ENCODE measurements around the gene TMEM131L. TPM values are rescaled to one million over a fixed set of nuclear protein-coding genes. Genes with fewer than 3 reads are reported as not detected.
A peak's percentile ranks its signal among the peaks of the same experiment; 100 is the strongest.

TMEM131L gene
- total and polyA plus RNA-seq, 12 donors, result 2.7 to 33.6 (median 18.5) TPM

- DNase-seq (no peak), ATAC-seq (no peak)
- Histone ChIP-seq H3K9me3 (no peaks in the 10 kb centered on the region), H3K27me3 (no peaks in the 10 kb centered on the region), H3K4me3 (no peak overlapping the region), H3K27ac (no peak overlapping the region), H3K4me1 (peaks cover 0 to 13% (median 10%) of the 10 kb centered on the region in 9 donors), H3K36me3 (peaks cover 0 to 100% (median 28%) of the 10 kb centered on the region in 9 donors)
- WGBS, 2 donors, result 90 to 93% methylated on average over 2 of the region's 2 CpGs
- intact Hi-C loops (cut with DNase I), result no loop called here
- no peak for TF ChIP-seq CTCF (IDR thresholded peaks at IDR 0.05)
Observed at GRCh38 chr4:153619811-153620210, 153.7 kb downstream of the TMEM131L start.

DNA sequence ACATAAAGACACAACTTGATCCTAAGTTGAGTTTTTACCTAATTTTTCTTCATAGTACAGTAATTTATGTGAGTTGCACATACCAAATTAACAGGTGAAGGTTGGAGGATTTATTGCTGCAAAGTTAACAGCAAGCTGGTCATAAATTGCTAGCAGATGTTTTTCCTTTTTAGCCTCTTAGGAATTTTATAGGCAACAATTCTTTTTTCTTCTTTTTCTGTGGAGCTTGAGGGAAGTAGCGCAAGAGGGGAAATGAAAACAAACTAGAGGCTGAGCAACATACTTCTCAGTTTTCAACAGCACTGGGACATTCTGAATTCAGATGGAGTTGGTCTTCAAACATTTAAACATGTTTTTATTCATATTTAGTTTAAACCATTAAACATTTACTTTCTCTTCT lies 154.2 kb downstream of the TMEM131L start:
- 72 to 80% methylated on average over 1 of the region's 1 CpG for WGBS, 2 donors
- no peaks in the 10 kb centered on the region for H3K9me3 ChIP-seq
- ATAC-seq, result no peak
- DNase-seq, result no peak
- H3K36me3 ChIP-seq, result peaks cover 0 to 100% (median 33%) of the 10 kb centered on the region in 9 donors
- no peak overlapping the region for H3K4me3 ChIP-seq
- no peaks in the 10 kb centered on the region for H3K27me3 ChIP-seq
- no peak overlapping the region for H3K27ac ChIP-seq
- peaks cover 0 to 13% (median 10%) of the 10 kb centered on the region in 9 donors for H3K4me1 ChIP-seq
- intact Hi-C loops (cut with DNase I), result no loop called here
- no peak for TF ChIP-seq CTCF (IDR thresholded peaks at IDR 0.05)

DNA sequence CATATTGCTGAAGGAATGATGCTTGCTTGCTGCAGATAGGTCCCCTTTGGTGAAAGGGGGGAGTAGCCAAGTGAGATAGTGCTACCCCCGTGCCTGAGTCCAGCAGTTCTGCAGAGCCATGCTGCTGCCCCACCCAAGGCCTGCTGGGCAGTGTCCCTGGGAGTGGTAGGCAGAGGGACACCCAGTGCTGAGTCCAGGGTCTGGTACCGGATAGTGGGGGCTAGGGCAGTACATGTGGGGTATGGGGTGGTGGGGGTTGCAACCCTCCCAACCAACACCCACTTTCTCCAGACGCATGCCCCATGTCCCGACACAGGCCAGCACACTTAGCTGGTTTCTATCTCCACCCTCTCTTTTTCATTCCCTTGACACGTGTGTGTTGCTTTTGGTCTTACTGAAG lies 155.9 kb downstream of the TMEM131L start:
- Histone ChIP-seq H3K27me3 (no peaks in the 10 kb centered on the region), H3K4me1 (peaks cover 0 to 13% (median 10%) of the 10 kb centered on the region in 9 donors), H3K9me3 (no peaks in the 10 kb centered on the region), H3K4me3 (no peak overlapping the region), H3K27ac (no peak overlapping the region), H3K36me3 (peaks cover 0 to 100% (median 47%) of the 10 kb centered on the region in 9 donors)
- intact Hi-C loops (cut with DNase I), result no loop called here
- ATAC-seq (peak in 2 of 8 donors; percentile 44 to 54), DNase-seq (no peak)
- no peak for TF ChIP-seq CTCF (IDR thresholded peaks at IDR 0.05)
- 96% methylated on average over 5 of the region's 5 CpGs for WGBS, 2 donors

GRCh38 chr4:153622778-153623240 lies 156.6 kb downstream of the TMEM131L start:
- peak in 5 of 8 donors; percentile 27 to 71 (median 53) for ATAC-seq

More at GRCh38 chr4:153622778-153623240, 156.6 kb downstream of the TMEM131L start:
- TF ChIP-seq CTCF (IDR thresholded peaks at IDR 0.05), result no peak
- H3K4me3 ChIP-seq, result no peak overlapping the region
- intact Hi-C loops (cut with DNase I), result no loop called here
- no peaks in the 10 kb centered on the region for H3K9me3 ChIP-seq
- no peaks in the 10 kb centered on the region for H3K27me3 ChIP-seq
- peaks cover 0 to 100% (median 53%) of the 10 kb centered on the region in 9 donors for H3K36me3 ChIP-seq
- no peak for DNase-seq
- peak overlapping the region in 2 of 10 donors; percentile 13 to 29 for H3K27ac ChIP-seq
- H3K4me1 ChIP-seq, result peaks cover 0 to 13% (median 10%) of the 10 kb centered on the region in 9 donors
- 54 to 57% methylated on average over 12 of the region's 12 CpGs for WGBS, 2 donors
